Measurements from ENCODE around the gene APLNR. TPM values are rescaled to one million over a fixed set of nuclear protein-coding genes. Genes with fewer than 3 reads are reported as not detected.

The APLNR gene
- polyA plus RNA-seq, 1 of the 3 experiments (the other 2 are of a cell fraction): 0.03 TPM

Other genes starting within 250 kb of the APLNR start
- not detected in 2 replicates for gene OR5AK2, start 248.3 kb downstream of the APLNR start, polyA plus RNA-seq (2012; rRNA removed)
- gene LRRC55, start 55.3 kb downstream of the APLNR start, polyA plus RNA-seq (2012; rRNA removed): not detected in 2 replicates
- gene TNKS1BP1, start 87.7 kb upstream of the APLNR start, polyA plus RNA-seq (2012; rRNA removed): 29.6 and 43.3 TPM in 2 replicates
- 122 and 137 TPM in 2 replicates for gene SSRP1, start 98.6 kb upstream of the APLNR start, polyA plus RNA-seq (2012; rRNA removed)
- gene P2RX3, start 101.1 kb upstream of the APLNR start, polyA plus RNA-seq (2012; rRNA removed): not detected in 2 replicates
- not detected in 2 replicates for gene PRG3, start 143.9 kb upstream of the APLNR start, polyA plus RNA-seq (2012; rRNA removed)
- gene PRG2, start 153.4 kb upstream of the APLNR start, polyA plus RNA-seq (2012; rRNA removed): not detected in 2 replicates
- gene SLC43A3, start 189.9 kb upstream of the APLNR start, polyA plus RNA-seq (2012; rRNA removed): 4.1 and 4.7 TPM in 2 replicates
- 0.08 and 0.30 TPM in 2 replicates for gene RTN4RL2, start 223.3 kb upstream of the APLNR start, polyA plus RNA-seq (2012; rRNA removed)